GM12892 (cell line): Measurements from ENCODE around the gene MBL2.

ENCODE experiments used
- POLR2A ChIP-seq: IDR thresholded peaks from 2 replicates; pipeline ENCODE4 v1.6.1; 2011; ENCODE audit warnings: low read depth, low read length, control low read depth
- POLR2AphosphoS5 ChIP-seq: IDR thresholded peaks from 2 replicates; pipeline ENCODE4 v1.6.1; 2011; ENCODE audit warnings: low read depth, low read length, control low read depth
- TAF1 ChIP-seq: IDR thresholded peaks from 2 replicates; pipeline ENCODE4 v1.6.1; 2011; ENCODE audit warnings: low read depth, mild to moderate bottlenecking, control low read depth, low read length, borderline replicate concordance

DNA sequence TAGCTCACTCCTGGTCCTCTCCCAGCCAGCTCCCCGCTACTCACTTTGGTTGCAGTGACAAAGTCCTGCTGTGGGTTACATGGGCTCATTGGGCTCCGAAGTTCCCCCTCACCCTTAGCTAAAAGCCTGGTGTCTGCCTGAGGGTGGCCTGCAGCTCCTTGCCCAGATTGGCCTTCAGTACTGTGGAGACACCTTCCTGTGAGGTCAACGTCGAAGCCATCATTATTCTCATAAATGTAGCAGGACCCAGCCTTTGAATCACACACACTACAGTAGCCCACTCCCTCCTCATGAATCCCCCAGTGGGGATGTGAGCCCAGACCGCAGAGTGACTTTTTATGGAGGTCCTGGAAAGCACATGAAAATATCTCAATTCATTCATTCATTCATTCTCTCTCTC is 10.5 kb downstream of the MBL2 start:
- TF ChIP-seq POLR2A, result no peak
- TF ChIP-seq TAF1, result no peak
- TF ChIP-seq POLR2AphosphoS5, result no peak
